Loucy (cell line): Measurements from ENCODE around the gene ZNF385D.

Source experiments
- H2AFZ ChIP-seq: fragments of 200-600 bp; sonication (generic); 2 replicates; pipeline ENCODE4 v1.6.0; 2016; ENCODE audit warnings: antibody characterized with exemption, mild to moderate bottlenecking, low read length, moderate library complexity
- H3F3A ChIP-seq: fragments of 200-600 bp; 2 replicates; pipeline ENCODE4 v1.6.0; 2016; ENCODE audit warnings: antibody characterized with exemption, low read depth, mild to moderate bottlenecking
- H3K27me3 ChIP-seq: fragments of 200-600 bp; sonication (generic); 2 replicates; pipeline ENCODE4 v1.6.1; 2014; ENCODE audit warnings: low read length, mild to moderate bottlenecking; ENCODE audit not compliant: insufficient read depth, poor library complexity, severe bottlenecking
- H3K36me3 ChIP-seq: fragments of 200-600 bp; sonication (generic); 2 replicates; pipeline ENCODE4 v1.6.1; 2016; ENCODE audit warnings: low read length; ENCODE audit not compliant: insufficient read depth
- H3K4me1 ChIP-seq: fragments of 200-600 bp; sonication (generic); 2 replicates; pipeline ENCODE4 v1.5.1; 2014; ENCODE audit warnings: low read length, mild to moderate bottlenecking; ENCODE audit not compliant: insufficient read depth, poor library complexity, severe bottlenecking
- H3K4me2 ChIP-seq: fragments of 200-600 bp; sonication (generic); 2 replicates; pipeline ENCODE4 v1.6.0; 2014; ENCODE audit warnings: antibody characterized with exemption, low read length, low read depth, mild to moderate bottlenecking; ENCODE audit not compliant: poor library complexity, severe bottlenecking
- H3K4me3 ChIP-seq: fragments of 200-600 bp; sonication (generic); 2 replicates; pipeline ENCODE4 v1.5.1; 2014; ENCODE audit warnings: low read length, mild to moderate bottlenecking, mixed read lengths; ENCODE audit not compliant: poor library complexity, severe bottlenecking
- H3K79me2 ChIP-seq: fragments of 200-600 bp; sonication (generic); 2 replicates; pipeline ENCODE4 v1.6.1; 2014; ENCODE audit warnings: low read length; ENCODE audit not compliant: insufficient read depth
- H3K9ac ChIP-seq: fragments of 200-600 bp; sonication (generic); 2 replicates; pipeline ENCODE4 v1.6.0; 2014; ENCODE audit warnings: mild to moderate bottlenecking, low read depth, low read length, moderate library complexity; ENCODE audit not compliant: poor library complexity, severe bottlenecking
- H3K9me2 ChIP-seq: fragments of 200-600 bp; sonication (generic); replicated peaks from 2 replicates; pipeline ENCODE4 v1.6.1; 2016; ENCODE audit warnings: low read depth, low read length, mixed read lengths
- H3K9me3 ChIP-seq: fragments of 200-600 bp; sonication (generic); 2 replicates; pipeline ENCODE4 v1.6.1; 2014; ENCODE audit warnings: mild to moderate bottlenecking, antibody characterized with exemption, low read length, low read depth; ENCODE audit not compliant: insufficient read depth
- H4K20me1 ChIP-seq: fragments of 200-600 bp; sonication (generic); 2 replicates; pipeline ENCODE4 v1.6.0; 2014; ENCODE audit warnings: antibody characterized with exemption, low read length, mild to moderate bottlenecking; ENCODE audit not compliant: insufficient read depth, poor library complexity, severe bottlenecking
- CTCF ChIP-seq: fragments of 200-600 bp; sonication (generic); conservative IDR thresholded peaks from 2 replicates; pipeline ENCODE4 v1.5.1; 2014; ENCODE audit warnings: mild to moderate bottlenecking, antibody characterized with exemption, low read length
- EZH2phosphoT487 ChIP-seq: fragments of 200-600 bp; IDR thresholded peaks from 2 replicates; pipeline ENCODE4 v1.6.1; 2018; ENCODE audit warnings: antibody characterized with exemption, mild to moderate bottlenecking, moderate library complexity, borderline replicate concordance

Gene ZNF385D

GRCh38 chr3:21791356-21791755 lies 40.3 kb upstream of the ZNF385D start:
- Histone ChIP-seq H2AFZ (no peak overlapping the region), H4K20me1 (no peaks in the 10 kb centered on the region), H3K9me2 (no peaks in the 10 kb centered on the region), H3K36me3 (no peaks in the 10 kb centered on the region), H3F3A (no peaks in the 10 kb centered on the region), H3K4me1 (no peaks in the 10 kb centered on the region), H3K9me3 (no peaks in the 10 kb centered on the region), H3K27me3 (no peaks in the 10 kb centered on the region), H3K79me2 (no peaks in the 10 kb centered on the region), H3K4me3 (no peak overlapping the region), H3K9ac (no peak overlapping the region), H3K4me2 (no peak overlapping the region)
- TF ChIP-seq CTCF, result no peak

GRCh38 chr3:21790466-21790865 lies 39.5 kb upstream of the ZNF385D start:
- TF ChIP-seq CTCF (no peak), EZH2phosphoT487 (no peak)
- H3K4me3 ChIP-seq, result no peak overlapping the region

GRCh38 chr3:21789730-21790129 lies 38.7 kb upstream of the ZNF385D start:
- Histone ChIP-seq H3K79me2 (no peaks in the 10 kb centered on the region), H3K9ac (no peak overlapping the region), H3K4me1 (no peaks in the 10 kb centered on the region), H3K4me2 (no peak overlapping the region), H3K9me3 (no peaks in the 10 kb centered on the region), H3K27me3 (no peaks in the 10 kb centered on the region), H3F3A (no peaks in the 10 kb centered on the region), H2AFZ (no peak overlapping the region), H3K36me3 (no peaks in the 10 kb centered on the region), H3K9me2 (no peaks in the 10 kb centered on the region), H3K4me3 (no peak overlapping the region), H4K20me1 (no peaks in the 10 kb centered on the region)
- no peak for TF ChIP-seq CTCF
- no peak for TF ChIP-seq EZH2phosphoT487

More at GRCh38 chr3:21790466-21790865, 39.5 kb upstream of the ZNF385D start:
- H3K36me3 ChIP-seq, result no peaks in the 10 kb centered on the region
- H3F3A ChIP-seq, result no peaks in the 10 kb centered on the region
- H4K20me1 ChIP-seq, result no peaks in the 10 kb centered on the region
- no peak overlapping the region for H3K4me2 ChIP-seq
- no peak overlapping the region for H2AFZ ChIP-seq
- no peaks in the 10 kb centered on the region for H3K4me1 ChIP-seq
- H3K79me2 ChIP-seq, result no peaks in the 10 kb centered on the region
- no peaks in the 10 kb centered on the region for H3K27me3 ChIP-seq
- H3K9ac ChIP-seq, result no peak overlapping the region
- H3K9me3 ChIP-seq, result no peaks in the 10 kb centered on the region
- H3K9me2 ChIP-seq, result no peaks in the 10 kb centered on the region
